ENCODE data around the gene ESR1.
"Not testable (repeated sequence)": the region's sequence is repeated elsewhere in the genome, so short reads cannot be mapped to it uniquely, and the experiment has no call there.

ESR1 gene

DNA sequence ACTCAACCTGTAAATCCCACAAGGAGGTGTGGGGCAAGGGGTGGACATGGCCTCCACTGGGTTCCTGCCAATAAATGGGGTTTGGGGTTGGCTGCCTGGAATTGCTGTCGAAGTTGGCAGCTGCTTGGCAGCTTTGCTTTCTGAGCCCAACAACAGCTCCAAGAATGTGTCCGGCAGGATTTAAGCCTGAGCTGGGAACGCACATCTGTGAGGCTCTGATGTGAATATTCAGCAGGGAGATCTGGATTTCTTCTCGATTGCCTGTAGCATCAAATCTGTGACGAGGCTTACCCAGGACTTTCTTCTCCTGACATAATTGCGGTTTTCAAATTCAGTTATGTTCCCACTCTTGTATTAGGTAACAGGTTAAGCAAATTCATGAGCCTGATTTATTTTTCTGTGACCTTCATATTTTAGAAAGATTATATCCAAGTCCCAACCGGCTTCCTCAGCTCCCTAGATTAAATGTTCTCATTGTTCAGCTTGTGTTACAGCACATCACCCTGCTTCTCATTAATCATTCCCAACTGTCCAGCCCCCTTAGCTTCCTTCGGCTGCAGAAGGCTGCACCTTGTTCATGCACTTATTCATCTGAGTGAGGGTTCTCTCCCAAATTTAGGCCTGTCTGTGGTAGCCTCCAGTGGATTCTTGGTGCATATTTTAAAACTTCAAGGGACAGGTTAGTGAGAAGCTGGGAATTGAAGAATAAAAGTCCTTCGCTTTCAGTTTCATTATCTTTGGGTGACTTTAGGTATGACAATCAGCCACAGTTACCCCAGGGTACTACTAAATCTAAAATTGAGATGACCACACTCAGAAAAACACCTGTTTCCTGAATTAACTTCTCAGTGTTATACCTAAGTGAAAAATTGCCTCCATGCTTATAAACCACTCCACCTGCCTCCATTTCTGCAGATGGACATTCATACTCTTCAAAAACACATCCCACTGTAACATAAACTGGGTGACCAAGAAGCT is 310.0 kb downstream of the ESR1 start:
- no peak for TF ChIP-seq ZNF274 (IDR thresholded peaks at IDR 0.05; ENCODE audit: low read depth, low read length)
- no peak overlapping the region for H3K4me3 ChIP-seq (ENCODE audit: low read length)

DNA sequence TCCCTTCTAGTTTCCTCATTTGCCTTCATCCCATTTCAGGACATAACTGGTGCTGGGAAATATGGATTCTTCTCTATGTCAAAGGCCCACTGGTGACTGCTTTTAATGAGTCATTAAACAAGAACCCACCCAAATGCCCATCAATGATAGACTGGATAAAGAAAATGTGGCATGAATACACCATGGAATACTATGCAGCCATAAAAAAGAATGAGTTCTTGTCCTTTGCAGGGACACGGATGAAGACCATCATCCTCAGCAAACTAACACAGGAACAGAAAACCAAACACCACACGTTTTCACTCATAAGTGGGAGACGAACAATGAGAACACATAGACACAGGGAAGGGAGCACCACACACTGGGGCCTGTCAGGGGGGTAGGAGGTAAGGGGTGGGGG is 310.7 kb downstream of the ESR1 start:
- no peak for TF ChIP-seq ZNF274 (IDR thresholded peaks at IDR 0.05; ENCODE audit: low read depth, low read length)
- no peak overlapping the region for H3K4me3 ChIP-seq (ENCODE audit: low read length)

DNA sequence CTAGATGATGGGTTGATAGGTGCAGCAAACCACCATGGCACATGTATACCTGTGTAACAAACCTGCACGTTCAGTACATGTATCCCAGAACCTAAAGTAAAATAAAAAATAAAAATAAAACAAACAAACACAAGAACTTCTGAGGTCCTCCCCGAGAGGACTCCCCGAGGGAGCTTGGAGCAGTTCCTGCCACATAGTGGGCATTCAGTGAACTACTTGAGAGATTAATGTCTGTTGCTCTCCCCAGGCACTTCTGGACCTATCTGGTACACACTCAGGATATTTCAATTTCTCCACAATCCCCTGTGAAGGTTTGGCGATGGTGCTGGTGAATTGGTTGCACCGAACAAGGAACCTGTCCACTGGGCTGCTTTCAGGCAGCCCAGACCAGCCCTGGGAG is 311.2 kb downstream of the ESR1 start:
- TF ChIP-seq ZNF274 (IDR thresholded peaks at IDR 0.05; ENCODE audit: low read depth, low read length): no peak
- no peak overlapping the region for H3K4me3 ChIP-seq (ENCODE audit: low read length)

DNA sequence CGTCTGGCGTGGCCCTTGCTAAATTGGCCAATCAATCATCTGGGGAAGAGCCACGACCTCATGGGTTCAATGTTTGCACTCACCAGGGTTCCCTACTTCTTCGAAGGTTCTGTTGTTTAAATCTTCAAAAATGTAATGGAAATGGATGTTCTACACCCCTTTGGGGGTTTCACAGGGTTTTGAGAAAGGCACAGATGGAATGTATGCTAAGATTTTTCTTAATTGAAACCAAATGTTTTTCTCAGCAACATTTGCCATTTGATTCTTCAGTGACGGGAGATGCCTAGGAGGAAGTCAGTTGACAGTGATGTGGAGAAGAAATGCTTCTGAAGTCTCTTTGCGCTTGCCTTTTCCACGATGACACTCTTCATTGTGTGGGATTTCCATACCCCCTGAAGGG is 312.3 kb downstream of the ESR1 start:
- H3K4me3 ChIP-seq (ENCODE audit: low read length): no peak overlapping the region
- TF ChIP-seq ZNF274 (IDR thresholded peaks at IDR 0.05; ENCODE audit: low read depth, low read length): no peak

DNA sequence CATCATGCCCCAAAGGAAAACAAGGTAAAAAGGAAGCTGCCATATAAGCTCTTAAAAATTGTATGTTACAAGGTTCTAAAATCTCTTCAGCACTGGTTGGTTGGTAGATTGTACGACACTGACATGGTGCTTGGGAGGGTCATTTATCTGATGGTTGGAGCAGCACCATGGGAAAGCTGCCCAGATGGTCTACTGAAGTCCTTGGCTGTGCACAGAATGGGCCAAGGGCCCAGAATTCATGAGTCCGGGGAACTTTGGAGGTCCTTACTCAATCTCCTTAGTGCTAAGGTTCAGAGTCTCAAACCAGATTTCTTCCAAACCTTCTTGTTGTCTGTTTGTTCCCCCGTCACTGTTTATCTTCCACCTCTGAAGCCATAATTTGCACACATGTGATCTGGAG is 314.4 kb downstream of the ESR1 start:
- no peak overlapping the region for H3K4me3 ChIP-seq (ENCODE audit: low read length)
- no peak for TF ChIP-seq ZNF274 (IDR thresholded peaks at IDR 0.05; ENCODE audit: low read depth, low read length)

DNA sequence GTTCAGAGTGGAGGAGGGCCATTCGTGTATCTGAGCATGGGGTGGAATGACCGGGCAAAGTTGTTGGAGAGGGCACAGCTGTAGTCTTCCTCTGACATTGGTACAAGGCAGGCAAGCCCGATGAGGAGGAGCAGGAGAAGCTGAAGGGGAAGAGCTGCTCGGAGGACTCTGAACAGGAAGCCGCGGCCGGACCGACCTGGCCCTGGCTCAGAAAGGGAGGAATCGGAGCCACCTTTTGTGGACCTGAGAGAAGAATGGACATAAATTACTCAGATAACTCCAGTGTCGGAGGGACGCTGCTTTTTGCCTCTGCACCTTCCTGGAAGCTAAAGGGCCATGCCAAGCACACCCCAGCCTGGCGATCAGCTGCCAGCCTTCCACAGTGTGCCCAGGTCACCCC is 315.0 kb downstream of the ESR1 start:
- no peak overlapping the region for H3K4me3 ChIP-seq (ENCODE audit: low read length)
- TF ChIP-seq ZNF274 (IDR thresholded peaks at IDR 0.05; ENCODE audit: low read depth, low read length): no peak

DNA sequence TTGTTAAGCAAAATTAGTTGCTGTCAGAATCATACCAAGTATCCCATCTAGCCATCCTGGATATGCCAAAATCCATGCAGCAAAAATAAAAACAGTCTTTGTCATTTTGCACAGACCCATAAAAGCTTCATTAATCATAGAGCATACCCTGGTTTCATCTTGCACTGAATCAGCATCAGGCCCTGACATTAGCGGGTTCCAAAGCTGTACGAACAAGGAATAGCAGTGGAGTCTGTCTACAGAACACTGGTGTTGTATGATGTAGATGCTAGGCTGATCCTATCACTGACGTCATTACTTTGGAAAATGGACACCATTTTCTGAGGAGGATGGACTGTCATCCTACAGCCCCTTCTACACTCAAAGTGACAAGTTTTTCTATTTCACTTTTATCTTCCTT is 315.6 kb downstream of the ESR1 start:
- H3K4me3 ChIP-seq (ENCODE audit: low read length): no peak overlapping the region
- no peak for TF ChIP-seq ZNF274 (IDR thresholded peaks at IDR 0.05; ENCODE audit: low read depth, low read length)

DNA sequence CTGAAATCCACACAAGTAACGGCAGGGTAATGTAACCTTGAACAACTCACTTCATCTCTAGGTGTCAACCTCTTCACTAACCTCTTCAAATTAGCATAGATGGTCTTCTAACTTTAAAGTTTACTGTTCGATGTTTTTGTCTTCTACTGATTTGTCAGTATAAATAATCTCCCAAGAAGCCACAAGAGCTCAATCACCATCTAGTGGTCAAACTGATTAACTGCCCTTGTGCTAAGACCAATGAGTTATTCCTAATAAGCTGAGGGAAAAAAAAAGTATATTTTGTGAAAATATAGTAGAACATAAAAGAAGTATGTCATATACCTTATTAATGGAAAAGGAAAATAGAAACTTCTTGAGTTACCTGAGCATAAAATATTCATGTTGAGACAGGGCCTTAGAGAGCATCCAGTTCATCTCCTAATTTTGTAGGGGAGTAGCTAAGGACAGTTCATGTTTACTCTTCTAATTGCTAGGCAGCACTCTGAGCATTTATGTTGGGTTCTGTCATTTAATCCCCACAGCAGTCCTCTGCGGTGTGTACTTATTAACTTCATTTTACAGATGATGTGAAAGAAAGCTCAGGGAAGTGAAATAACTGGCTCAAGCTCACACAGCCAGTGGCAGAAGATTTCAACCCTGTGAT is 317.1 kb downstream of the ESR1 start:
- no peak overlapping the region for H3K4me3 ChIP-seq (ENCODE audit: low read length)
- no peak for TF ChIP-seq ZNF274 (IDR thresholded peaks at IDR 0.05; ENCODE audit: low read depth, low read length)

DNA sequence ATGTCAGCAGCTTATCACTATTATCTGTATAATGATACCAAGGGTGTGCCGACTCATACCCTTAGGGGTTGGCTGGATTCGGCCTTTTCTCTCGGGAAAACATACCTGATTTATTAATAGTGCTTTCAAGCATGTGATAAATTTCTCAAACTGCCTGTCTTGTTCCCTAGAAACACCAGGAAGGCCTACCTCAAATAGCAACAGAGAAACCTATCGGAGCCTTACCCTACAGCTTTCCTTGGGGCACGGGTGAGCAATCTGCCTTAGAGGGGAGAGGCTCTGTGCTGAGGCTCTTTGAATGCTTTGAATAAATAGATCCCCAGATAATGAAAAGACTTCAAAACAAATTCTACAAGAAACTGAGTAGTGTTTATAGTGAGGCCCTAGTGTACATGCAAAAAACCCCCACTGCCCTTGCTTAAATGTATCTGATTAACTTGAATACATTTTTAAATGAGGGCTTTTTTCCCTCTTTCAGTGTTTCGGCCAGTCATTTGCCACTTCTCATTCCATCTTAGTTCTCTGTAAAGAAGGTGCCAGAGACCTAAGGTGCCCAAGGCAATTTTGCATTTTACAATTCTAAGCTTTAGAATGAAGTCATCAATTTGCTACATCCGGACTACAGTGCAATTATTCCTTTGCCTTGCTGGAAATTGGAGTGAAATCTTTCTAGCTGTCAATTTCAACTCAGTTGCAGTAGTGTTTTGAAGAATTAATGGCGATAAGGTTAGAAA is 320.1 kb downstream of the ESR1 start:
- H3K4me3 ChIP-seq (ENCODE audit: low read length): no peak overlapping the region
- no peak for TF ChIP-seq ZNF274 (IDR thresholded peaks at IDR 0.05; ENCODE audit: low read depth, low read length)

DNA sequence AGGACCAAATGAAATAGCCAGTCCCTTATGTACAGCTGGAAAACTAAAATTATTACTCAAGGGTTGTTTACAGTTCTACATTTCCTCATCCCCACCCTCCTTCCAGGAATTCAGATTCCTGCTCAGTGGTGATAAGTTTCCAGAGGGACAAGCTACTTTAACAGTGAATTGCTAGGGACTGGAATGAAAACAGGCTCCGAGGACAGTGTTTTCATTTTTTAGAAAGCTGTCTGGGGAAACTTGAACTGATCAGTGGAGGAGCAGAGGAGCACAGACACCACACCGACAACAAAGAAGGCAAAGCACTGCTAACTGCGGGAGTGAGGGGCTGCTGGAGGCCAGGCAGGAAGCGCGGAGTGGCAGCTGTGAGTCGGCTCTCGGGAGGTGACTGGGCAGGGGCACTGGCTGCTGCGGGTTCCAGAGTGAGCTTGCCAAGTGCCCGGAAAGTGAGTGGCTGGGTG is 322.2 kb downstream of the ESR1 start:
- TF ChIP-seq ZNF274 (IDR thresholded peaks at IDR 0.05; ENCODE audit: low read depth, low read length): no peak
- no peak overlapping the region for H3K4me3 ChIP-seq (ENCODE audit: low read length)

DNA sequence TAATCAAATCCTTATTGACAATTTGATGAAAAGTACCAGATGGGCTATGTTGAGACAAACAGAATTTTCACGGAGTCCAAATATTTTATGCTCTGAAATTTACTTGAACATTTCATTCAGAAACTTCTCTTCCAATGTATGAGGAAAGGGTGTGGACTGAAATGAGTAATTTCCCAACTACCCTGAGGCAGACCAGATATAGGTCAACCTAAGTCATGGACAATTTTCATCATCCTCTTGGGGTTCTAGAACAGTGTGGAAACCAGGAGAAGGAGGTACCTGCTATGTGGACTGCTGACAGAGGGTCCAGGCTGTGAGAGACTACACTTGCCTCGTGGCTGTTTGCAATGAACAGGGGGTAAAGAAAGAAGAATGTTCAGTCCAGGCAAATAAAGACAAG is 323.0 kb downstream of the ESR1 start:
- H3K4me3 ChIP-seq (ENCODE audit: low read length): no peak overlapping the region
- no peak for TF ChIP-seq ZNF274 (IDR thresholded peaks at IDR 0.05; ENCODE audit: low read depth, low read length)

DNA sequence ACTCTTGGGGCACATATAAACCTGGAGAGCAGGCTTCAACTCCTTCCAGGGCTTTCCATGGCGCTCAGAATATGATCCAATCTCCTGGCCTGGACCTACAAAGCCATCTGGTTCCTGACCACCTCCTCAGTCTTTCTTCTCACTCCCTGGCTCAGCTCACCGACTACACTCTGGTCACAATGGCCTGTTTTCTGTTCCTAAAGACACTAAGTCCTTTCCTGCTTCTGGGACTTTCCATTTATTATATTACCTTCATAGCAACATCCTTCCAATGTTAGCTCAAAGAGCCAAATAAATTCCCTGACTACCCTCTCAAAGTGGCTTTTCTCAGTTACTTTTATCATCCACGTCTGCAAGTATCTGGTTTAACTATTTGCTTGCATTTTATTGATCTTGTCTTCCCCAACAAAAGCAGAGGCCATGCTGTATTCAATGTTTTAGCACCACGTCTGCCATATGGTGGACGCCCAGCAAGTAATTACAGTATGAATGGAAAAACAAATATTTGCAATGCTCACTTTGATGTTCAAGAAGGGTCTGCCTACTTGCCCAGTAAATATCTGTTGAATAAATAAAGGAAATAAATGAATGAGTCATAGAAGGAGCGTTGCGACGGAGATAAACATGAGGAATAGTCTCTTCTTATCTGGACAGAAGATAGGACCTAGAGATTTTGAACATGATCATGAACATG is 328.4 kb downstream of the ESR1 start:
- no peak for TF ChIP-seq ZNF274 (IDR thresholded peaks at IDR 0.05; ENCODE audit: low read depth, low read length)
- no peak overlapping the region for H3K4me3 ChIP-seq (ENCODE audit: low read length)

DNA sequence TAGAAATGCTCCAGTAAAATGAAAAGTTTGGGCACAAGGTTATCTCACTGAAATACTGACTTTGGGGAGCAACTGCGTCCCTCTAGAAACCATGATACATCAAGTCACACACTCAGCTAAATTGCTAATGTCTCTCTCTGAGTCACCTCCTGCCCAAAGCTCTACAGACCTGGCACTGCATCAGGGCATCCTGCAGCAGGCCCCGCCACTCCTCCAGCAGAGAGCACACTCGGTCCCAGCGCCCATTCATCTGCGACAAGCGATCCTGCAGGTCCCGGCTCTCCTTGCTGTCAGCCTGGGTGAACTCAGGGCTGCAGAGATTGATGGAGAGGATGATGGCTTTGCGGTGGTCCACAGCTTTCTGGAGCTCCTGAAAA is 329.0 kb downstream of the ESR1 start:
- no peak for TF ChIP-seq ZNF274 (IDR thresholded peaks at IDR 0.05; ENCODE audit: low read depth, low read length)
- H3K4me3 ChIP-seq (ENCODE audit: low read length): no peak overlapping the region

DNA sequence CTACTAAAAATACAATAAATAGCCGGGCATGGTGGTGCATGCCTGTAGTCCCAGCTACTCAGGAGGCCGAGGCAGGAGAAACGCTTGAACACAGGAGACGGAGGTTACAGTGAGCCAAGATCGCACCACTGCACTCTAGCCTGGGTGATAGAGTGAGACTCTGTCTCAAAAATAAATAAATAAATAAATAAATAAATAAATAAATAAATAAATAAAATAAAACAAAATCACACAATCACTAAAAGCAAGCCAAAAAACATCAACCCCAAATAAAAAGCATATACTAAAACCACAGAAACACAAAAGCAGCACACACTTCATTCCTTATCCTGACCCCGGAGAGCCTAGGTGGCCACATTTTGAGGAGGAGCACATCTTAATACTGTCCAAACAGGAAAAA is 330.9 kb downstream of the ESR1 start:
- H3K4me3 ChIP-seq (ENCODE audit: low read length): not testable (repeated sequence)

Measured in GM08714 (cell line).